Measurements from ENCODE around the gene KRTCAP2.
"Not testable (repeated sequence)": the region's sequence is repeated elsewhere in the genome, so short reads cannot be mapped to it uniquely, and the experiment has no call there.

The KRTCAP2 gene

GRCh38 chr1:155171836-155172731, 1.0 kb downstream of the KRTCAP2 start:
- DNase-seq (ENCODE audit: low read depth) = no peak
- peak overlapping the region; percentile 95 for H3K4me3 ChIP-seq (ENCODE audit: low read depth, low read length)

- H3K4me3 ChIP-seq (ENCODE audit: low read depth, low read length) = no peak overlapping the region
- DNase-seq (ENCODE audit: low read depth) = no peak
Observed at GRCh38 chr1:155170806-155171205, 2.3 kb downstream of the KRTCAP2 start.

- H3K4me3 ChIP-seq (ENCODE audit: low read depth, low read length) = no peak overlapping the region
- DNase-seq (ENCODE audit: low read depth) = no peak
Observed at GRCh38 chr1:155170101-155170785, 2.9 kb downstream of the KRTCAP2 start.

DNA sequence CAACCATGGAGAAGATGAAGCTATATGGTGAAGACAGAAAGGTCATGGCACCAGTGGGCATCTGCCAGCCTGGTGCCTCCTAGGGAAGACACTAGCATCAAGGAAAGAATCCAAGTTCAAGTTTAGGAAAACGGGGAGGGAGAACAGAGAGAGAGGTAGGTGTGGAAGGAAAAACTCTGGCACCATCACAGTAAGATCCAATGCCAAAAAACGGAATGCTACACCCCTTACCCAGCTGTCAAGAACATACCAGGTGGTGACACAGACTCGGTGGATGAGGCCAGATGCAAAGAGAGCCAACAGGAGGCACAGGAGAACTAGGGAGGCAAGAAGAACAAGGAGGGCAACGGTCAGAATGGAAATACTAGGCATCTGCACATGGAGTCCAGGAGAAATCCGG, 3.6 kb downstream of the KRTCAP2 start:
- H3K4me3 ChIP-seq (ENCODE audit: low read depth, low read length) = no peak overlapping the region
- DNase-seq (ENCODE audit: low read depth) = no peak

DNA sequence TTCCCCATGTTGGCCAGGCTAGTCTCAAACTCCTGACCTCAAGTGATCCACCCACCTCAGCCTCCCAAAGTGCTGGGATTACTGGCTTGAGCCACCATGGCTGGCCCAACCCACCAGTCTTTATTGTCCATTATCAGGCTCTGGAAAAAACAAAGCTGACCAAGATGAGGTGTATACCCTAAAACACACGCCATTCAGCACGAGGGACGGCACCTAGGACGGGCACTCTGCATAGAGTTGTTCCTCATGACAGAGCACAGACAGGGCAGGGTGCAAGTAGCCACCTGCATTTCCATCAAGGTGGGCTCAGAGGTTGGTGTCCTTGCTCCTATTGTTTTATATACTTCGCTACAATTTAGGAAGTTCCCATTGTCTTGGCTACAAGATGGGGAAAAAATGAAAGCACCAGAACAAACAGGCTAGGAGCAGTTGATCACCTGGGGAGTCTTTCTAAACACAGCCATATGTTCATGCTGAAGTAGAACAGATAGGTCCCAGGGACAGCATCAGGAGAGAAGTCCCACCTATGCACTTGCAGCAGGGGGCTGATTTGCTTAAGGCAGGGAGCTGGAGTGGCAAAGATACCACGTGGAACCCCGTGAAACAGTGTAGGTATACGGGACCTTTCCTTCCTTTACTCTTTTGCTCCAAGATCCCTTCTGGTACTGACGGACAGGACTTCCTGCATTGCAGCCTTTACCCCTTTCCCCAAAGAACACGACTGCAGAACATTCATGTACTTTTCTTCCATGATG, 4.5 kb downstream of the KRTCAP2 start:
- no peak for DNase-seq (ENCODE audit: low read depth)
- H3K4me3 ChIP-seq (ENCODE audit: low read depth, low read length) = no peak overlapping the region

DNA sequence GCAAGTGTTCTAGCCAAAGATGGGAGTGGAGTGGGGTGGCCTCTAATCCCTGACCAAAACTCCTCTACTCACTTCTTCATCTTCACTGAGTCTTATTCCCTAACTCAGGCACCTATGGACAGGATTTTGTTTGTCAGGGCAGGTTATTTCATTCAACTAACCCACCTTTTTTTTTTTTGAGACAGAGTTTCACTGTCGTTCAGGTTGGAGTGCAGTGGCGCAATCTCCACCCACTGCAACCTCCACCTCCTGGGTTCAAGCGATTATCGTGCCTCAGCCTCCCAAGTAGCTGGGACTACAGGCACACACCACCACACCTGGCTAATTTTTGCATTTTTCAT, 5.0 kb downstream of the KRTCAP2 start:
- not testable (repeated sequence) for DNase-seq (ENCODE audit: low read depth); H3K4me3 ChIP-seq (ENCODE audit: low read depth, low read length)

GRCh38 chr1:155167166-155168104, 5.7 kb downstream of the KRTCAP2 start:
- DNase-seq (ENCODE audit: low read depth) = peak; percentile 29
- H3K4me3 ChIP-seq (ENCODE audit: low read depth, low read length) = peak overlapping the region; percentile 18

- H3K4me3 ChIP-seq (ENCODE audit: low read depth, low read length) = no peak overlapping the region
- no peak for DNase-seq (ENCODE audit: low read depth)
Observed at GRCh38 chr1:155166471-155167165, 6.5 kb downstream of the KRTCAP2 start.

DNA sequence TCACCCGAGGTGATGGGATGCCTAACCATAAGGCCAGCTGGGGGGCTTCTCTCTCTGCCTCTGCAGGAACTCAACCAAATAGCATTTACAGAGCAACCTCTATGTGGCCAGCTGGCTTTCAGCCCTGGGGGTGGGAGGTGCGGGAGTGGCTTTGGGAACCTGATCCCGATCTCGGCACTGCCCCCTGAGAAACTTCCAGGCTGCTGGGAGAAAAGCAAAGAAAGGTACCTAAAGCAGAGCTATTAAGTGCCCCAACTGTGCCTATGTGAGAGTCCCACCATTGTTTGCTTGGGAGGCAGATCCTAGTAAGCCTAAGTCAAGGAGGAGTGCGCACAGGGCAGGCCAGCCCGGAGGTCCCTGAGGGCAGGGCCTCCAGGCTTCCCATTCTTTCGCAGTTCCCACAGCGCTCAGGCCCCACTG, 7.0 kb downstream of the KRTCAP2 start:
- no peak overlapping the region for H3K4me3 ChIP-seq (ENCODE audit: low read depth, low read length)
- no peak for DNase-seq (ENCODE audit: low read depth)

DNA sequence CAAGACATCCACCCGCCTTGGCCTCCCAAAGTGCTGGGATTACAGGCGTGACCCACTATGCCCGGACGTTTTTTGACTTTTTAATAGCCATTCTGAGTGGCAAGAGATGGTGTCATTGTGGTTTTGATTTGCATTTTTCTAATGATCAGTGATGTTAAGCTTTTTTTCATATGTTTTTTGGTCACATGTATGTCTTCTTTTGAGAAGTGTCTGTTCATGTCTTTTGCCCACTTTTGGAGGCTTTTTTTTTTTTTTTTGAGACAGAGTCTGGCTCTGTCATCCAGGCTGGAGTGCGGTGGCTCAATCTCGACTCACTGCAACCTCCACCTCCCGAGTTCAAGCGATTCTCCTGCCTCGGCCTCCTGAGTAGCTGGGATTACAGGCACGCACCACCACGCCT, 8.5 kb downstream of the KRTCAP2 start:
- H3K4me3 ChIP-seq (ENCODE audit: low read depth, low read length); DNase-seq (ENCODE audit: low read depth): not testable (repeated sequence)

- H3K4me3 ChIP-seq (ENCODE audit: low read depth, low read length); DNase-seq (ENCODE audit: low read depth): not testable (repeated sequence)
Observed at GRCh38 chr1:155163785-155164184, 9.3 kb downstream of the KRTCAP2 start.

DNA sequence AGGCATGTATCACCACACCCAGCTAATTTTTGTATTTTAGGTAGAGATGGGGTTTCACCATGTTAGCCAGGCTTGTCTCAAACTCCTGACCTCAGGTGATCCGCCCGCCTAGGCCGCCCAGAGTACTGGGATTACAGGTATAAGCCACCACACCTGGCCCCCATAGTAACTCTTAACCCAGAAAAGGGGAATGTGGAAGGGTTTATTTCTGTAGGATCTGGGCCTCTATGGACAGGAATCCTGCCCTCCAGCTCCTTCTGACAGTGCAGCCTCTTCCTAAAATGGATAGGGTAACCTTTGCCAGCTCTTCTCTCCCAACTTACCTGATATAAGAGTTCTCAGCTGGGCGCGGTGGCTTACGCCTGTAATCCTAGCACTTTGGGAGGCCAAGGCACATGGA, 10.5 kb downstream of the KRTCAP2 start:
- H3K4me3 ChIP-seq (ENCODE audit: low read depth, low read length); DNase-seq (ENCODE audit: low read depth): not testable (repeated sequence)

DNA sequence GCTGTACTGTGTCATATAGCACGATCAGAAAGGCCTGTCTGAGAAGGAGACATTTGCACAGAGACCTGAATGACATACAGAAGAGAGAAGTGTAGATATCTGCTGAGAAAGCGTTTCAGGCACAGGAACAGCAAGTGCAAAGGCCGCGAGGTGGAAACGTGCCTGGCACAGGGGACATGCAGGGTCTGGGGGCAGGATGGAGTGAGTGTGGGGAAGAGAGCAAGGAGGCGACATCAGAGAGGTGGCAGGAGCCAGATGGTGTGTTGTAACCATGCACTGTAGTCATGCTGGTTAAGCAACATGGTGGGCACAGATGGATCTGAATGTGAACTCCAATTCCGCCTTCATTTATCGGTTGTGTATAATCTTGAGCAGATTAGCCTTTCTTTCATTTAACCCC, 13.0 kb downstream of the KRTCAP2 start:
- no peak for DNase-seq (ENCODE audit: low read depth)
- no peak overlapping the region for H3K4me3 ChIP-seq (ENCODE audit: low read depth, low read length)

DNA sequence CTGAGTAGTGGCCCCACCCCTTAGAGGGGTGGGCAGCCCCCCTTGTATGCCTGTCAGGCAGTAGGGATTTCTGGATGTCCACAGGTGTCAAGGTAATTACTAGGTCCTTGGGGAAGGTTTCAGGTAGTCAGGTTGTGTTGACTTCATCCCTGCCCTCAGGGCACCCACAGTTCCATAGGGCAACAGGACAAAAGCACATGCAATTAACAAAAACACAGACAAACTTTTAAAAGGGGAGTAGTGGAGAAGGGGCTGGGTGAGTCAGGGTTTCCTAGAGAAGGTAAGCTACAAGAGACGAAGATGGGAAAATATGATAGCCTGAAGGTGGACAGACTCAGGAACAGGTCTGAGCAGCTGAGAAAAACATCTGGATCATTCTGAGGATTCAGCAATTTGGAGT, 14.1 kb downstream of the KRTCAP2 start:
- no peak overlapping the region for H3K4me3 ChIP-seq (ENCODE audit: low read depth, low read length)

DNA sequence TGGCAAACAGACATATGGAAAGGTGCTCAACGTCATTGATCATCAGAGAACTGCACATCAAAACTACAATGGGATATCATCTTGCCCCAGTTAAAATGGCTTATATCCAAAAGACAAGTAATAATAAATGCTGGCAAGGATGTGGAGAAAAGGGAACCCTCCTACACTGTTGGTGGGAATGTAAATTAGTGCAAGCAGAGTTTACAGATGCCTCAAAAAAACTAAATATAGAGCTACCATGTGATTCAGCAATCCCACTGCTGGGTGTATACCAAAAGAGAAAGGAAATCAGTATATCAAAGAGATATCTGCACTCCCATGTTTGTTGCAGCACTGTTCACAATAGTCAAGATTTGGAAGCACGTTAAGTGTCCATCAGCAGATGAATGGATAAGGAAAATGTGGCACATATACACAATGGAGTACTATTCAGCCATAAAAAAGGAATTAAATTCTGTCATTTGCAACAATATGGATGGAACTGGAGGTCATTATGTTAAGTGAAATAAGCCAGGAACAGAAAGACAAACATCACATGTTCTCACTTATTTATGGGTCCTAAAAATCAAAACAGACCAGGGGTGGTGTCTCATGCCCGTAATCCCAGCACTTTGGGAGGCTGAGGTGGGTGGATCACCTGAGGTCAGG, 17.0 kb downstream of the KRTCAP2 start:
- not testable (repeated sequence) for H3K4me3 ChIP-seq (ENCODE audit: low read depth, low read length); DNase-seq (ENCODE audit: low read depth)

More for the DNA sequence above, 14.1 kb downstream of the KRTCAP2 start:
- no peak for DNase-seq (ENCODE audit: low read depth)

DNA sequence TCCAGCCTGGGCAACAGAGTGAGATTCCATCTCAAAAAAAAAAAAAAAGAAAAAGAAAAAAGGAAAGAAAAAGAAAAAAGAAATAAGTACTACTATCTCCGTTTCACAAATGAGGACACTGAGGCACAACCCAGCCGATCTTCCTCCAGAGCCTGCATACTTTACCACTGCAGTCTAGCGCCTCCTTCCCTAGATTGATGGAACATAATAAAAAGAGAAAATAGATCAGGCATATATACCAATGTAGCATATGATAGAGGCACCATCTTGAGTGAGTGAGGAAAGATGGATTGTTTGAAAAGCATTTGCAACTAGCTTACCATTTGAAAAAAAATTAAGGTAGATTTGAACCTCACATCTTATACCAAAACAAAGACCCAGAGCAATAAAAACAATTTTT, 27.6 kb downstream of the KRTCAP2 start:
- DNase-seq (ENCODE audit: low read depth) = no peak
- no peak overlapping the region for H3K4me3 ChIP-seq (ENCODE audit: low read depth, low read length)

- no peak overlapping the region for H3K4me3 ChIP-seq (ENCODE audit: low read depth, low read length)
- DNase-seq (ENCODE audit: low read depth) = no peak
Observed at GRCh38 chr1:155141749-155142148, 31.4 kb downstream of the KRTCAP2 start.

DNA sequence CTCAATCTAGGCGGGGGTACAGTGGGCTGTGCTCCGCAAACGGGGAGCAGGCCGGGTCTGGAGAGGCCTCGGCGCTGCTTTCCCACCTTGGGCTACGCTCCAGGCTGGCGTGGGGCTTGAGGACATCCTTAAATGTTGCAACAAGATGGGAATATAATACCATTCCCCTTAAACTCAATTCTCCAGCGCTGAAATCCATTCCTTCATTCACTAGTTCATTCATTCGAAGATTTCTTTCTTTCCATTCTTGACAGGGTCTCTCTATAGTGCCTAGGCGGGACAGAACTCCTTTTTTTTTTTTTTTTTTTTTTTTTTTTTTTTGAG, 32.5 kb downstream of the KRTCAP2 start:
- no peak for DNase-seq (ENCODE audit: low read depth)
- peak overlapping the region; percentile 80 for H3K4me3 ChIP-seq (ENCODE audit: low read depth, low read length)
